Melanocyte of skin (primary cell): ENCODE results near the gene RFNG. TPM values are rescaled to one million over a fixed set of nuclear protein-coding genes. Genes with fewer than 3 reads are reported as not detected.

ENCODE experiments used
- total RNA-seq, 2 donors: library from RNA; depleted of rRNA; stranded (reverse); fragments of >200 nt; gene quantifications; 2 replicates each; pipeline ENCODE4 v1.2.3, GENCODE V29; 2012

The RFNG gene, protein sequence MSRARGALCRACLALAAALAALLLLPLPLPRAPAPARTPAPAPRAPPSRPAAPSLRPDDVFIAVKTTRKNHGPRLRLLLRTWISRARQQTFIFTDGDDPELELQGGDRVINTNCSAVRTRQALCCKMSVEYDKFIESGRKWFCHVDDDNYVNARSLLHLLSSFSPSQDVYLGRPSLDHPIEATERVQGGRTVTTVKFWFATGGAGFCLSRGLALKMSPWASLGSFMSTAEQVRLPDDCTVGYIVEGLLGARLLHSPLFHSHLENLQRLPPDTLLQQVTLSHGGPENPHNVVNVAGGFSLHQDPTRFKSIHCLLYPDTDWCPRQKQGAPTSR
- 10 to 100 TPM; 20.3 to 26.3 TPM for total RNA-seq

DNA sequence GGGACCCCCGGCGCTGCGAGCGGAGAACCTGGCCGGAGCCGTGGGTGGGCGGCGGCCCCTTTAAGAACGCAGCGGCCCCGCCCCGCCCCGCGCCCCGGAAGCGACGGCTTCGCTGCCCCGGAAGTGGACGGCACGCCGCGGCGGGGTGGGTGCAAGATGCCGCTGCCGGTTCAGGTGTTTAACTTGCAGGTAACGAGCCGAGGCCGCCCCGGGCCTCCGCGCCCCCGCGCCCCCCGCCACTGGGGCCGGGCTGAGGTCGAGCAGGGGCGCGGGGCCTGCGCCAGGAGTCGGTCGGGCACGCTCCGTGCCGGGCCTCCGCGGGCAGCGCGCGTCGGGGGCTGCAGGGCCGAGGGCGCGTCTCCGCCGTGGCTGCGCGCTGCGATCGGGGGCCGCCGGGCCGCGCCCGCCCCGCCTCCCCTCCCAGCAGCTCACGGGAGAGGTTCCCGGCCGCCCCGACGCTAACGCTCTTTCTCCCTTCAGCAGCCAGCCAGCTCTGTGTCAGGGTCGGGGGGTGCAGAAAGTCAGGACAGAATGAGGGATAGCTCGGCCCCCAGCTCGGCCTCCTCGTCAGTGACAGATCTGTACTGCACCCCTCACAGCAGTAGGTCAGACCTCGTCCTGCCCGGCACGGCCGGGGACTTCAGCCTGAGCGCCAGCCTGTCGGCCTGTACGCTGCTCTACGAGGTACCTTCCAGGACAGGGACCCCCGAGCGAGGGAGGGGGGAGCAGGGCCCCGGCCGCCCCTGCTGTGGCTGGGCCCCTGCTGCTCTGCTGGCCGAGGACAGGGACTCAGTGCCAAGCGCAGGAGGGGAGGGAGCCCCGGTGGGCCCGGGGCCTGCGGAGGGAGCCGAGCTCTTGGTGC lies at the start of gene RFNG, which contains the start of gene GPS1:
TSS of gene RFNG (minus strand) at position 36 of the 862 bp plus-strand sequence. CDS start 45 bp downstream, outside the sequence.
TSS of gene GPS1 (plus strand) at position 123 of the 862 bp plus-strand sequence. CDS start at position 157, 34 bp downstream.

DNA sequence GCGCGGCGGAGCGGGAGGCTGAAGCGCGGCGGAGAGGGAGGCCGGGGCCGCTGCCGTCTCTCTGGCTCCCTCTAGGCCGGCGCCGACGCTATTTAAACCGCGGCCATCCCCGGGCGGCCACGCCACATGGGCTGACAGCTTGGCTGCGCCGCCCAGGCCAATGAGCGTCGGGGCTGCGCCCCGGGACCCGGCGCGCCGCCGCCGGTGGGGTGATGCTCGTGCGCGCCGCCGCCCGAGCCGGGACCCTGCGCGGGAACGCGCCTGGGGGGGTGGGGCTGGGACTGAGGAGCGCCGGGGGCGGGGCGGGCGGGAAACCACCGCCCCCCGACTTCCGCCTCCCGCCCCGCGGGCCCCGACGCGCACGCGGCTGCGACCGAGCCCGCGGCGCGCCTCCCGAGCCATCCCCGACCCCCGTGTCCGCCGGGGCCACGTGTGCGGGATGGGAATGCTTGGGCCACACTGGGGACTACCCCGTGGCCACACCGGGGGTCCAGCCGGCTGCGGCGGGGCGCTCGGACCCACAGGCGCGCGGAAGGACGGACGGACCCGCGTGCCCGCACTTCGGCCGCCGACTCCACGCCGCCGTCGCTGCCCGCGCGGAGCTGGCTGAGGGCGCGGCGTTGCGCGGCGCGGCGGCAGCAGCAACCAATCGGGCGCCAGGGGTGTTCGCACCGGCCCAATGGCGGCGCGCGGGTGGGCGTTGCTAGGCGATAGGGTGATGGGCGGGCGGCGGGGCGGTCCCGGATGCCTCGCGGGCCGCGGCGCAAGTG lies 46.7 kb upstream of the RFNG start, which contains the start of gene FASN:
TSS of gene FASN (minus strand) at position 68 of the 770 bp plus-strand sequence. CDS start 1,791 bp downstream, outside the sequence.

DNA sequence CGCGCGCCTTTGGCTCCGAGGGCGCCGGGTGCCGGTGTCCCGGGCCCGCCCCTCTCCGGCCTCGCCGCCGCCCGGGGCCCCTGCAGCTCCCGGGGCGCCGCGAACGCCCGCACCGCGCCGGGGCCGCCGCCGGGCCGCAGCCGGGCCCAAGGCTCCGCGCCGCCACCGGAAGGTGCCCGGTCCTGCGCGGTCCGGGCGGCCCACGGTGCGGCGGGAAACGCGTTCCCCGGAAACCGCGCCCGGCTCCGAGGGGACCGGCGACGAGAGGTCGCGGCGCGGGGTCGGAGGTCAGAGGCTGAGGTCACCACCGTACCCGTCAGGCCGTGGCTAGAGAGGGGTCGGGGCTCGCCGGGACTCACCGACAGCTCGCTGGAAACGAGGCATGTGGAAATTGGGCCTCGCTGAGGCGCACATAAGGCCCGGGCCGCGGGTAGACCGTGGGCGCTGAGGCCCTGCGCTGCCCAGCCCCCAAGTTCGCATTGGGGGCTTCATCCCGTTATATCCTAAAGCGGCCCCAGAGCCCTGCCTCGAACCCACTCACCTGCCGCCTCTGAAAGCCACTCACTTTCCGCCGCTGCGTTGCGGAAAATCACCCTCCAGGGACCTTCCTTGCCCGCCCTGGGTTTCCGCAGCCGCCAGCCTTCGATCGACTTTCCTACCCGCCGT lies 14.2 kb upstream of the RFNG start, which contains the start of gene DUS1L:
TSS of gene DUS1L (minus strand) at position 167 of the 666 bp plus-strand sequence. CDS start 745 bp downstream, outside the sequence.

DNA sequence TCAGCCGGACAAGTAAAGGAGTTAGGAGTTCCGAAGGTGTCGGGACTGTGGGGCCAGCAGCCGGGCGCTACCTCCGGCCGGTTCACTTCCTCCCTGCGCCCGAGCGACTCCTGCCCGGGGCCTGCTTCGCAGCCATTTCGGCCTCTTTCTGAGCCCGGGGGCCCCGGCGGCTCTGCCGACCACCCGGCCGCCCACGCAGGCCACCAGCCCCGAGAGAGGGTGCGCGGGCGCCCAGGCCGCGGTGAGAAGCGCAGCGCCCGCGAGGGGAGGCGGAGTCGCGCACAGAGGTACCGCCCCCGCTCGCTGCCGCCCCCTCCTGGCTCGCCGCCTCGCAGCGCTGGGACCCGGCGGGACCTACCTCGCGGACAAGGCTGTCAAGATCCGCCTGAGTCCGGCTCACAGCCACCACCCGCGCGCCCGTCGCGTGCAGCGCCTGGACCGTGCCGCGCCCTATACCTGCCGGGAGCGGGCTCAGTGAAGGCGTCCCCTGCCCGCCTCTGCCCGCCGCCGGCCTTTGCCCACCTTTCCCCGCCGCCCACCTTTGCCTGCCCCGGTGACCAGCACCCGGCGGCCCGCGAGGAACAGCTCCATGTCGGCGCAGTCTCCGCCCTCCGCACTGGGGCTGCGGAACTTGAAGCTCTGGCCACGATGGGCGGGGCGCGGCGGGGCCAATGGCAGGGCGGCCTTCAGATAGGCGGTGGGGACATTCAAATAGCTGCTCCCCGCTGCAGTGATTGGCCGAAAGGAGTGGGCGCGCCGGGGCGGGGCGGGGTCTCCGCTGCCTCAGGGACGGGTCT lies 14.3 kb downstream of the RFNG start, which contains the start of gene DCXR:
TSS of gene DCXR (minus strand) at position 606 of the 797 bp plus-strand sequence. CDS start at position 591, 15 bp downstream.

DNA sequence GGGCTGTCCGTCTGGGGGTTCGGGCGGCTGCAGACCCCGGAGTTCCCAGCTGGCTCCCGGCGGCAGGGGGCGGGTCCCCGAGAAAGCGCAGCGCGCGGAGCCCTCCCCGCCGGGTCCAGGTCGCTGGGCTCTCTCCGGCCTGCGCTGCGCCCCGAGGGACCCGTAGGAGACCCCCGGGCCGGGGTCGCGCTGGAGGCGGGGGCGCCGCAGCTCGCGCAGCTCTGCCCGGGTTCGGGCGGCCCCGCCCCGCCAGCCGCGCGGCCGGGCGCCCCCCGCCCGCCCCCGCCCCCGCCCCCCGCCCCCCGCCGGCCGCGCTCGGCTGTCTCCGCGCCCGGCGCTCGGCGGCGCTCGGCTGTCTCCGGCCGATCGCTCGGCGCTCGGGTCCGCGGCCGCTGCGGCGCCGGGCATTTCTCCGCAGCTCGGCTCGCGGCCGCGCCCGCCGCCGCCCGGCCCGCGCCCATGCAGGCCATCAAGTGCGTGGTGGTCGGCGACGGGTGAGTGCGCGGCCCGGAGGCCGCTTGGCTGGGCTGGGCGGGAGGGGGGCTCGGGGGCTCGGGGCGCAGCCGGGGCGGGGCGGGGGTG lies 20.2 kb downstream of the RFNG start, which contains the start of gene RAC3:
TSS of gene RAC3 (plus strand) at position 376 of the 582 bp plus-strand sequence. CDS start at position 460, 84 bp downstream.

DNA sequence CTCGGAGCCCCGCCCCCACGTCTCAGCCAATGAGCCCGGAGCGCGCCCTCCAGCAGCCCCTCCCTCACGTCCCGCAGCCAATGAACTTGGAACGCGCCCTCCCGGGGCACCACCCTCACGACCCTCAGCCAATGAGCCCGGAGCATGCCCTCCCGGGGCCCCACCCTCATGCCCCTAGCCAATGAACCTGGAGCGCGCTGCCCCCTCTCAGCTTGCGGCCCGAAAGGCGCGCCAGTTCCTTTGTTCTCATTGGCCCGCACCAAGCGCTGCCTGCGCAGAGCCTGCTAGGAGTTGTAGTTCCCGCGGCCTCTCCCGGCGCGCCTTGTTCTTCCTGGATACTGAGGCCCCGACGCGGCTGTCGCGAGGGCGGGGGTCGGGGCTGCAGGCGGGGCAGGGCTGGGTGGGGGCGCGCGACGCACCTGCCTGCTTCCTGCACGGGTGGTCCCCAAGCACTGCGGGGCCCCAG lies 28.6 kb downstream of the RFNG start, which contains the start of gene LRRC45:
TSS of gene LRRC45 (plus strand) at position 325 of the 466 bp plus-strand sequence. CDS start 339 bp downstream, outside the sequence.

DNA sequence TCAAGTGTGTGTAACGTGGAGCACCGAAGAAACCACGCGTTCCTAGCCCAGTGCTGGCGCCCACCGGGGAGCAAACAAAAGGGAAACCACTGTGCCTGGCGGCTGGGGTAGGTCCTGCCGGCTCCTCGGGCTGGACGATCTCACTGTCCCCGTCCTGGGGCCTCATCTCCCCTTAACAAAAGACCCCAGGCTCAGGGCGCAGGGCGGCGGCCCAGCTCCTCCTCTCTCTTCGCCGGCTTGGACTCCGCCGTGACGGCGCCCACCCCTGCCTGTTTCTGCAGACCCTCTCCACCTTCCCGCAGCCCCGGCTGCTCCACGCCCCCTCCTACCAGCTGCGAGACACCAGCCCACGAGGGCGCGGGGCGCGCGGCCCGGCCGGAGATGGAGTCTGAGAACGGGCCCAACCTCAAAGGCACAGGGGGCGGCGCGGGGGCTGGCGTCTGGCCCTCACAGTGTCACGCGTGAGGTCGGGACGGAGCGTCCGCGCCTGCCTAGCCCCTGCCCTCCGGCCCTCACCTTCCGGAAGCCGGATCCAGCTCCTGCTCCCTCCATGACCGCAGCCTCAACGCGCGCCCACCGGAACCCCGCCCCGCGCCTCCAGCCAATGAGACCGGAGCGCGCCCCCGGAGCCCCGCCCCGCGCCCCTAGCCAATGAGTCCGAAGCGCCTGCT lies 29.2 kb downstream of the RFNG start, which contains the start of gene CENPX:
TSS of gene CENPX (minus strand) at position 569 of the 671 bp plus-strand sequence. CDS start at position 552, 17 bp downstream.

Other genes starting within 250 kb of the RFNG start
- gene GCGR, start 247.7 kb downstream of the RFNG start, total RNA-seq = not detected
- gene MCRIP1, start 218.5 kb downstream of the RFNG start, total RNA-seq = 10 to 100 TPM; 84.9 to 98.4 TPM
- gene PPP1R27, start 216.8 kb downstream of the RFNG start, total RNA-seq = not detected
- 100 to 1,000 TPM; 383 to 481 TPM for gene P4HB, start 191.3 kb downstream of the RFNG start, total RNA-seq
- 100 to 1,000 TPM; 192 to 263 TPM for gene ARHGDIA, start 180.5 kb downstream of the RFNG start, total RNA-seq
- 100 to 1,000 TPM in 1 of 2 donors, 10 to 100 TPM in 1; 71.6 to 187 TPM for gene ALYREF, start 160.2 kb downstream of the RFNG start, total RNA-seq
- gene ANAPC11, start 160.1 kb downstream of the RFNG start, total RNA-seq = 100 to 1,000 TPM; 113 to 141 TPM
- gene NPB, start 149.6 kb downstream of the RFNG start, total RNA-seq = 1 to 10 TPM in 1 of 2 donors, not detected in 1; 1.0 TPM
- gene PCYT2, start 140.4 kb downstream of the RFNG start, total RNA-seq = 10 to 100 TPM; 71.6 to 82.9 TPM
- gene SIRT7, start 133.6 kb downstream of the RFNG start, total RNA-seq = 10 to 100 TPM; 14.1 to 15.3 TPM
- gene MAFG, start 124.1 kb downstream of the RFNG start, total RNA-seq = 10 to 100 TPM; 23.1 to 33.0 TPM
- gene PYCR1, start 114.5 kb downstream of the RFNG start, total RNA-seq = 10 to 100 TPM in 1 of 2 donors, 1 to 10 TPM in 1; 8.3 to 14.3 TPM
- gene MYADML2, start 104.6 kb downstream of the RFNG start, total RNA-seq = not detected
- not detected for gene NOTUM, start 90.6 kb downstream of the RFNG start, total RNA-seq
- gene ASPSCR1, start 74.2 kb downstream of the RFNG start, total RNA-seq = 10 to 100 TPM; 23.6 to 33.7 TPM
- gene CENPX, start 28.9 kb downstream of the RFNG start, total RNA-seq = 10 to 100 TPM; 24.8 to 72.9 TPM
- gene LRRC45, start 28.5 kb downstream of the RFNG start, total RNA-seq = 10 to 100 TPM; 14.8 to 30.0 TPM
- 10 to 100 TPM; 10.3 to 13.7 TPM for gene RAC3, start 20.1 kb downstream of the RFNG start, total RNA-seq
- gene DCXR, start 14.1 kb downstream of the RFNG start, total RNA-seq = 10 to 100 TPM; 50.9 to 62.6 TPM
- gene GPS1, start 87 bp upstream of the RFNG start, total RNA-seq = 100 to 1,000 TPM; 100 to 150 TPM
- gene DUS1L, start 14.0 kb upstream of the RFNG start, total RNA-seq = 10 to 100 TPM; 64.0 to 81.3 TPM
- gene FASN, start 46.4 kb upstream of the RFNG start, total RNA-seq = 100 to 1,000 TPM; 134 to 239 TPM
- gene CCDC57, start 161.0 kb upstream of the RFNG start, total RNA-seq = 10 to 100 TPM in 1 of 2 donors, 1 to 10 TPM in 1; 9.3 to 17.3 TPM
- gene SLC16A3, start 177.2 kb upstream of the RFNG start, total RNA-seq = 10 to 100 TPM; 15.1 to 45.6 TPM
- gene CSNK1D, start 221.9 kb upstream of the RFNG start, total RNA-seq = 10 to 100 TPM; 51.6 to 64.9 TPM